ENCODE data around the gene TLR4. TPM values are rescaled to one million over a fixed set of nuclear protein-coding genes. Genes with fewer than 3 reads are reported as not detected.
A peak's percentile ranks its signal among the peaks of the same experiment; 100 is the strongest.

The TLR4 gene
- total and polyA plus RNA-seq, 2 experiments from 2014 or later: 0.06 to 0.17 TPM

DNA sequence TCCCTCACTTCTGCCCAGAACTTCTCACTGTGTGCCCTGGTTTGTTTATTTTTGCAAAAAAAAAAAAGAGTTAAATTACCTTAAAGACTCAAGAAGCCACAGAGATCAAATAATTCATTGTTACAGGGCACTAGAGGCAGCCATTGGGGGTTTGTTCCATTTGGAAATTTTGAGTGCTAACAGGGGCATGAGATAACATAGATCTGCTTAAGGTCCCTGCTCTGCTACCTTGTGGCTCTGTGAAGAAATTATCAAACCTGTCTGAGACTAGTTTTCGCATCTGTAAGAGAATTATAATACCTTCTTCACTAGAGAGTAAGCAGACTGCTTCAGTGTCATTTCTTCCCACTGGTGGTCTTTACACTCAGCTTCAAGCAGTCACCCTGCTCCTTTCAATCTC lies 394 bp downstream of the TLR4 start:
- Histone ChIP-seq H3K27ac (ENCODE audit: low read depth) (peak overlapping the region; percentile 34; the same call in 1 of the 2 replicates), H3K9me2 (ENCODE audit: insufficient read depth) (peaks cover 3% of the 10 kb centered on the region; the same call in 1 of the 2 replicates), H3K4me1 (ENCODE audit: insufficient read depth) (peaks cover 7% of the 10 kb centered on the region; the same call in 1 of the 2 replicates), H3K36me3 (ENCODE audit: insufficient read depth) (no peaks in the 10 kb centered on the region), H3K4me2 (no peak overlapping the region), H3K4me3 (no peak overlapping the region), H3K27me3 (ENCODE audit: insufficient read depth) (no peaks in the 10 kb centered on the region), H4K20me1 (replicated peaks; ENCODE audit: insufficient read depth) (no peaks in the 10 kb centered on the region), H3K79me2 (replicated peaks; ENCODE audit: insufficient read depth) (no peaks in the 10 kb centered on the region), H2AFZ (peak overlapping the region; percentile 78), H3F3A (replicated peaks; ENCODE audit: low read depth) (no peaks in the 10 kb centered on the region)
- TF ChIP-seq EZH2 (IDR thresholded peaks at IDR 0.05; ENCODE audit: low read depth, unreplicated experiment) (no peak), JUNB (IDR thresholded peaks at IDR 0.05; ENCODE audit: unreplicated experiment) (no peak), ZNF114 (CRISPR knock-in tag; IDR thresholded peaks at IDR 0.05) (no peak), EZH2phosphoT487 (IDR thresholded peaks at IDR 0.05; ENCODE audit: unreplicated experiment) (no peak), STAT1 (IDR thresholded peaks at IDR 0.05; ENCODE audit: unreplicated experiment) (no peak), POLR2AphosphoS5 (IDR thresholded peaks at IDR 0.05; ENCODE audit: low read depth) (no peak), NANOG (IDR thresholded peaks at IDR 0.05; ENCODE audit: borderline replicate concordance) (no peak), ZNF331 (CRISPR knock-in tag; IDR thresholded peaks at IDR 0.05; ENCODE audit: low read depth) (no peak), CREB1 (CRISPR knock-in tag; IDR thresholded peaks at IDR 0.05; ENCODE audit: low read depth) (no peak)
- TF ChIP-seq, protein P1, sequence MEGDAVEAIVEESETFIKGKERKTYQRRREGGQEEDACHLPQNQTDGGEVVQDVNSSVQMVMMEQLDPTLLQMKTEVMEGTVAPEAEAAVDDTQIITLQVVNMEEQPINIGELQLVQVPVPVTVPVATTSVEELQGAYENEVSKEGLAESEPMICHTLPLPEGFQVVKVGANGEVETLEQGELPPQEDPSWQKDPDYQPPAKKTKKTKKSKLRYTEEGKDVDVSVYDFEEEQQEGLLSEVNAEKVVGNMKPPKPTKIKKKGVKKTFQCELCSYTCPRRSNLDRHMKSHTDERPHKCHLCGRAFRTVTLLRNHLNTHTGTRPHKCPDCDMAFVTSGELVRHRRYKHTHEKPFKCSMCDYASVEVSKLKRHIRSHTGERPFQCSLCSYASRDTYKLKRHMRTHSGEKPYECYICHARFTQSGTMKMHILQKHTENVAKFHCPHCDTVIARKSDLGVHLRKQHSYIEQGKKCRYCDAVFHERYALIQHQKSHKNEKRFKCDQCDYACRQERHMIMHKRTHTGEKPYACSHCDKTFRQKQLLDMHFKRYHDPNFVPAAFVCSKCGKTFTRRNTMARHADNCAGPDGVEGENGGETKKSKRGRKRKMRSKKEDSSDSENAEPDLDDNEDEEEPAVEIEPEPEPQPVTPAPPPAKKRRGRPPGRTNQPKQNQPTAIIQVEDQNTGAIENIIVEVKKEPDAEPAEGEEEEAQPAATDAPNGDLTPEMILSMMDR (conservative IDR thresholded peaks at IDR 0.05; ENCODE audit: low read depth in 2 of 2): no peak
- TF ChIP-seq, protein P2, sequence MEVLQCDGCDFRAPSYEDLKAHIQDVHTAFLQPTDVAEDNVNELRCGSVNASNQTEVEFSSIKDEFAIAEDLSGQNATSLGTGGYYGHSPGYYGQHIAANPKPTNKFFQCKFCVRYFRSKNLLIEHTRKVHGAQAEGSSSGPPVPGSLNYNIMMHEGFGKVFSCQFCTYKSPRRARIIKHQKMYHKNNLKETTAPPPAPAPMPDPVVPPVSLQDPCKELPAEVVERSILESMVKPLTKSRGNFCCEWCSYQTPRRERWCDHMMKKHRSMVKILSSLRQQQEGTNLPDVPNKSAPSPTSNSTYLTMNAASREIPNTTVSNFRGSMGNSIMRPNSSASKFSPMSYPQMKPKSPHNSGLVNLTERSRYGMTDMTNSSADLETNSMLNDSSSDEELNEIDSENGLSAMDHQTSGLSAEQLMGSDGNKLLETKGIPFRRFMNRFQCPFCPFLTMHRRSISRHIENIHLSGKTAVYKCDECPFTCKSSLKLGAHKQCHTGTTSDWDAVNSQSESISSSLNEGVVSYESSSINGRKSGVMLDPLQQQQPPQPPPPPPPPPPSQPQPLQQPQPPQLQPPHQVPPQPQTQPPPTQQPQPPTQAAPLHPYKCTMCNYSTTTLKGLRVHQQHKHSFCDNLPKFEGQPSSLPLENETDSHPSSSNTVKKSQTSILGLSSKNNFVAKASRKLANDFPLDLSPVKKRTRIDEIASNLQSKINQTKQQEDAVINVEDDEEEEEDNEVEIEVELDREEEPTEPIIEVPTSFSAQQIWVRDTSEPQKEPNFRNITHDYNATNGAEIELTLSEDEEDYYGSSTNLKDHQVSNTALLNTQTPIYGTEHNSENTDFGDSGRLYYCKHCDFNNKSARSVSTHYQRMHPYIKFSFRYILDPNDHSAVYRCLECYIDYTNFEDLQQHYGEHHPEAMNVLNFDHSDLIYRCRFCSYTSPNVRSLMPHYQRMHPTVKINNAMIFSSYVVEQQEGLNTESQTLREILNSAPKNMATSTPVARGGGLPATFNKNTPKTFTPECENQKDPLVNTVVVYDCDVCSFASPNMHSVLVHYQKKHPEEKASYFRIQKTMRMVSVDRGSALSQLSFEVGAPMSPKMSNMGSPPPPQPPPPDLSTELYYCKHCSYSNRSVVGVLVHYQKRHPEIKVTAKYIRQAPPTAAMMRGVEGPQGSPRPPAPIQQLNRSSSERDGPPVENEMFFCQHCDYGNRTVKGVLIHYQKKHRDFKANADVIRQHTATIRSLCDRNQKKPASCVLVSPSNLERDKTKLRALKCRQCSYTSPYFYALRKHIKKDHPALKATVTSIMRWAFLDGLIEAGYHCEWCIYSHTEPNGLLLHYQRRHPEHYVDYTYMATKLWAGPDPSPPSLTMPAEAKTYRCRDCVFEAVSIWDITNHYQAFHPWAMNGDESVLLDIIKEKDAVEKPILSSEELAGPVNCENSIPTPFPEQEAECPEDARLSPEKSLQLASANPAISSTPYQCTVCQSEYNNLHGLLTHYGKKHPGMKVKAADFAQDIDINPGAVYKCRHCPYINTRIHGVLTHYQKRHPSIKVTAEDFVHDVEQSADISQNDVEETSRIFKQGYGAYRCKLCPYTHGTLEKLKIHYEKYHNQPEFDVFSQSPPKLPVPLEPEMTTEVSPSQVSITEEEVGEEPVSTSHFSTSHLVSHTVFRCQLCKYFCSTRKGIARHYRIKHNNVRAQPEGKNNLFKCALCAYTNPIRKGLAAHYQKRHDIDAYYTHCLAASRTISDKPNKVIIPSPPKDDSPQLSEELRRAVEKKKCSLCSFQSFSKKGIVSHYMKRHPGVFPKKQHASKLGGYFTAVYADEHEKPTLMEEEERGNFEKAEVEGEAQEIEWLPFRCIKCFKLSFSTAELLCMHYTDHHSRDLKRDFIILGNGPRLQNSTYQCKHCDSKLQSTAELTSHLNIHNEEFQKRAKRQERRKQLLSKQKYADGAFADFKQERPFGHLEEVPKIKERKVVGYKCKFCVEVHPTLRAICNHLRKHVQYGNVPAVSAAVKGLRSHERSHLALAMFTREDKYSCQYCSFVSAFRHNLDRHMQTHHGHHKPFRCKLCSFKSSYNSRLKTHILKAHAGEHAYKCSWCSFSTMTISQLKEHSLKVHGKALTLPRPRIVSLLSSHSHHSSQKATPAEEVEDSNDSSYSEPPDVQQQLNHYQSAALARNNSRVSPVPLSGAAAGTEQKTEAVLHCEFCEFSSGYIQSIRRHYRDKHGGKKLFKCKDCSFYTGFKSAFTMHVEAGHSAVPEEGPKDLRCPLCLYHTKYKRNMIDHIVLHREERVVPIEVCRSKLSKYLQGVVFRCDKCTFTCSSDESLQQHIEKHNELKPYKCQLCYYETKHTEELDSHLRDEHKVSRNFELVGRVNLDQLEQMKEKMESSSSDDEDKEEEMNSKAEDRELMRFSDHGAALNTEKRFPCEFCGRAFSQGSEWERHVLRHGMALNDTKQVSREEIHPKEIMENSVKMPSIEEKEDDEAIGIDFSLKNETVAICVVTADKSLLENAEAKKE (CRISPR knock-in tag; IDR thresholded peaks at IDR 0.05): no peak
- TF ChIP-seq, protein P3, sequence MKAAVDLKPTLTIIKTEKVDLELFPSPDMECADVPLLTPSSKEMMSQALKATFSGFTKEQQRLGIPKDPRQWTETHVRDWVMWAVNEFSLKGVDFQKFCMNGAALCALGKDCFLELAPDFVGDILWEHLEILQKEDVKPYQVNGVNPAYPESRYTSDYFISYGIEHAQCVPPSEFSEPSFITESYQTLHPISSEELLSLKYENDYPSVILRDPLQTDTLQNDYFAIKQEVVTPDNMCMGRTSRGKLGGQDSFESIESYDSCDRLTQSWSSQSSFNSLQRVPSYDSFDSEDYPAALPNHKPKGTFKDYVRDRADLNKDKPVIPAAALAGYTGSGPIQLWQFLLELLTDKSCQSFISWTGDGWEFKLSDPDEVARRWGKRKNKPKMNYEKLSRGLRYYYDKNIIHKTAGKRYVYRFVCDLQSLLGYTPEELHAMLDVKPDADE (IDR thresholded peaks at IDR 0.05): no peak
- no peaks in the 10 kb centered on the region for H3K27me3 Mint-ChIP-seq (ENCODE audit: insufficient read depth, low read depth, poor library complexity)
- H3K36me3 Mint-ChIP-seq (ENCODE audit: low read depth): no peaks in the 10 kb centered on the region
- peaks cover 10% of the 10 kb centered on the region for H3K4me1 Mint-ChIP-seq
- no peak overlapping the region for H3K27ac Mint-ChIP-seq
- H3K9me3 Mint-ChIP-seq: peaks cover 44% of the 10 kb centered on the region
- H3K4me3 Mint-ChIP-seq: no peak overlapping the region
- DNase-seq (ENCODE audit: low spot score) (no peak), ATAC-seq (no peak)

Data from GM23338 (cell line).